A673 (cell line): ENCODE results near the gene HSD17B13.

Experiments used
- EZH2 ChIP-seq: fragments of 200-600 bp; sonication (generic); IDR thresholded peaks from 2 replicates; pipeline ENCODE4 v1.6.1; 2017; ENCODE audit warnings: borderline replicate concordance, low read depth, mild to moderate bottlenecking, mixed read lengths, antibody characterized with exemption, low read length; ENCODE audit not compliant: poor library complexity, severe bottlenecking
- TF ChIP-seq, protein P1 (sequence below): fragments of 300-800, 200-600 bp; sonication (generic); conservative IDR thresholded peaks from 2 replicates; pipeline ENCODE4 v1.5.1; 2017; ENCODE audit warnings: low read depth, mild to moderate bottlenecking, antibody characterized with exemption, low read length, moderate library complexity, mixed read lengths

DNA sequence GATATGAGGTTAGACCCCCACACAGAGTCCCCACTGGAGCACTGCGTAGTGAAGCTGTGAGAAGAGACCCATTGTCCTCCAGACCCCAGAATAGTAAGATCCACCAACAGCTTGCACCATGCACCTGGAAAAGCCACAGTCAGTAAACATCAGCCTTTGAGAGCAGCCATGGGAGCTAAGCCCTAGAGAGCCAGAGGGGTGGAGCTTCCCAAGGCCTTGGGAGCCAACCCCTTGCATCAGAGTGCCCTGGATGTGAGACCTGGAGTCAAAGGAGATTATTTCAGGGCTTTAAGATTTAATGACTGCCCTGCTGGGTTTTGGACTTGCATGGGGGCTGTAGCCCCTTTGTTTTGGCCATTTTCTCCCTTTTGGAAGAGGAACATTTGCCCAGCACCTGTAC lies 35.7 kb downstream of the HSD17B13 start:
- no peak for TF ChIP-seq EZH2
- TF ChIP-seq, protein P1, sequence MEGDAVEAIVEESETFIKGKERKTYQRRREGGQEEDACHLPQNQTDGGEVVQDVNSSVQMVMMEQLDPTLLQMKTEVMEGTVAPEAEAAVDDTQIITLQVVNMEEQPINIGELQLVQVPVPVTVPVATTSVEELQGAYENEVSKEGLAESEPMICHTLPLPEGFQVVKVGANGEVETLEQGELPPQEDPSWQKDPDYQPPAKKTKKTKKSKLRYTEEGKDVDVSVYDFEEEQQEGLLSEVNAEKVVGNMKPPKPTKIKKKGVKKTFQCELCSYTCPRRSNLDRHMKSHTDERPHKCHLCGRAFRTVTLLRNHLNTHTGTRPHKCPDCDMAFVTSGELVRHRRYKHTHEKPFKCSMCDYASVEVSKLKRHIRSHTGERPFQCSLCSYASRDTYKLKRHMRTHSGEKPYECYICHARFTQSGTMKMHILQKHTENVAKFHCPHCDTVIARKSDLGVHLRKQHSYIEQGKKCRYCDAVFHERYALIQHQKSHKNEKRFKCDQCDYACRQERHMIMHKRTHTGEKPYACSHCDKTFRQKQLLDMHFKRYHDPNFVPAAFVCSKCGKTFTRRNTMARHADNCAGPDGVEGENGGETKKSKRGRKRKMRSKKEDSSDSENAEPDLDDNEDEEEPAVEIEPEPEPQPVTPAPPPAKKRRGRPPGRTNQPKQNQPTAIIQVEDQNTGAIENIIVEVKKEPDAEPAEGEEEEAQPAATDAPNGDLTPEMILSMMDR: no peak
